Measurements from ENCODE around the gene ISY1. TPM values are rescaled to one million over a fixed set of nuclear protein-coding genes. Genes with fewer than 3 reads are reported as not detected.

Gene ISY1
- polyA plus RNA-seq, 1 donor (not counting 4 experiments of a cell fraction or from before 2014, with no cell fraction given), result 25.5 TPM

GRCh38 chr3:129103296-129103695 lies 57.6 kb downstream of the ISY1 start:
- dilution Hi-C loops (cut with MboI; ENCODE audit: extremely low pct_ligation_motif_present, low sequenced_read_pairs), result no loop called here

GRCh38 chr3:129101370-129102138 lies 59.3 kb downstream of the ISY1 start:
- H3K9me1 ChIP-seq (ENCODE audit: control insufficient read depth, extremely low read depth, insufficient read depth, low read length), result no peaks in the 10 kb centered on the region
- no peak overlapping the region for H3K4me2 ChIP-seq (ENCODE audit: control insufficient read depth, extremely low read depth, insufficient read depth, low read depth, low read length)
- H2AFZ ChIP-seq (ENCODE audit: control insufficient read depth, low read length), result no peak overlapping the region
- no peaks in the 10 kb centered on the region for H3K4me1 ChIP-seq (ENCODE audit: control insufficient read depth, extremely low read depth, insufficient read depth, low read length)
- H3K79me2 ChIP-seq (ENCODE audit: control insufficient read depth, insufficient read depth, low read length), result peaks cover 55% of the 10 kb centered on the region
- TF ChIP-seq CTCF (optimal IDR thresholded peaks at IDR 0.05 in 1 of 3, IDR thresholded peaks at IDR 0.05 in 1 of 3, conservative IDR thresholded peaks at IDR 0.05 in 1 of 3; ENCODE audit: extremely low read depth in 1 of 3, insufficient read depth in 2 of 3, low read length in 3 of 3) (no peak), EZH2 (IDR thresholded peaks at IDR 0.05; ENCODE audit: low read length) (no peak)
- DNase-seq (ENCODE audit: low read depth, low spot score) (no peak), FAIRE-seq (no peak)
- no peak overlapping the region for H3K4me3 ChIP-seq (ENCODE audit: control insufficient read depth in 2 of 3, extremely low read depth in 1 of 3, insufficient read depth in 2 of 3, low read depth in 1 of 3, low read length in 3 of 3)
- dilution Hi-C loops (cut with MboI; ENCODE audit: extremely low pct_ligation_motif_present, low sequenced_read_pairs), result no loop called here
- H3K9me3 ChIP-seq (ENCODE audit: control insufficient read depth, low read depth, low read length), result no peaks in the 10 kb centered on the region
- no peak overlapping the region for H3K9ac ChIP-seq (ENCODE audit: control insufficient read depth, extremely low read depth, insufficient read depth, low read length)
- H3K27me3 ChIP-seq (ENCODE audit: control insufficient read depth, extremely low read depth, insufficient read depth, low read length), result no peaks in the 10 kb centered on the region
- no peak overlapping the region for H3K27ac ChIP-seq (ENCODE audit: control insufficient read depth, insufficient read depth, low read length)
- H3K36me3 ChIP-seq (ENCODE audit: control insufficient read depth in 2 of 2, extremely low read depth in 1 of 2, insufficient read depth in 2 of 2, low read length in 2 of 2), result peaks cover 7 to 9% of the 10 kb centered on the region in 2 experiments
- peaks cover 5% of the 10 kb centered on the region for H4K20me1 ChIP-seq (ENCODE audit: control insufficient read depth, extremely low read depth, insufficient read depth, low read length)

More at GRCh38 chr3:129103296-129103695, 57.6 kb downstream of the ISY1 start:
- DNase-seq (ENCODE audit: low read depth, low spot score) (no peak), FAIRE-seq (no peak)
- H3K4me2 ChIP-seq (ENCODE audit: control insufficient read depth, extremely low read depth, insufficient read depth, low read depth, low read length), result no peak overlapping the region
- peaks cover 12% of the 10 kb centered on the region in 2 experiments for H3K36me3 ChIP-seq (ENCODE audit: control insufficient read depth in 2 of 2, extremely low read depth in 1 of 2, insufficient read depth in 2 of 2, low read length in 2 of 2)
- no peaks in the 10 kb centered on the region for H3K27me3 ChIP-seq (ENCODE audit: control insufficient read depth, extremely low read depth, insufficient read depth, low read length)
- peaks cover 10% of the 10 kb centered on the region for H4K20me1 ChIP-seq (ENCODE audit: control insufficient read depth, extremely low read depth, insufficient read depth, low read length)
- peaks cover 60% of the 10 kb centered on the region for H3K79me2 ChIP-seq (ENCODE audit: control insufficient read depth, insufficient read depth, low read length)
- H3K9ac ChIP-seq (ENCODE audit: control insufficient read depth, extremely low read depth, insufficient read depth, low read length), result no peak overlapping the region
- no peaks in the 10 kb centered on the region for H3K4me1 ChIP-seq (ENCODE audit: control insufficient read depth, extremely low read depth, insufficient read depth, low read length)
- no peaks in the 10 kb centered on the region for H3K9me3 ChIP-seq (ENCODE audit: control insufficient read depth, low read depth, low read length)
- H3K27ac ChIP-seq (ENCODE audit: control insufficient read depth, insufficient read depth, low read length), result no peak overlapping the region
- no peak for TF ChIP-seq EZH2 (IDR thresholded peaks at IDR 0.05; ENCODE audit: low read length)
- no peak for TF ChIP-seq CTCF (optimal IDR thresholded peaks at IDR 0.05 in 1 of 3, IDR thresholded peaks at IDR 0.05 in 1 of 3, conservative IDR thresholded peaks at IDR 0.05 in 1 of 3; ENCODE audit: extremely low read depth in 1 of 3, insufficient read depth in 2 of 3, low read length in 3 of 3)
- H3K4me3 ChIP-seq (ENCODE audit: control insufficient read depth in 2 of 3, extremely low read depth in 1 of 3, insufficient read depth in 2 of 3, low read depth in 1 of 3, low read length in 3 of 3), result no peak overlapping the region
- peaks cover 3% of the 10 kb centered on the region for H3K9me1 ChIP-seq (ENCODE audit: control insufficient read depth, extremely low read depth, insufficient read depth, low read length)
- H2AFZ ChIP-seq (ENCODE audit: control insufficient read depth, low read length), result no peak overlapping the region

All from keratinocyte (primary cell).